HFF-Myc (cell line): ENCODE data around the gene SCARF2.

Experiments
- DNase-seq: peaks from one replicate; pipeline ENCODE4 v3.0.0-alpha.2; 2011; ENCODE audit warnings: low read depth; ENCODE audit errors: extremely low read depth
- H3K4me3 ChIP-seq: replicated peaks from 2 replicates; pipeline ENCODE4 v1.5.1; 2011; ENCODE audit warnings: low read depth, mild to moderate bottlenecking, control low read depth, low read length
- TF ChIP-seq, protein P1 (sequence below): IDR thresholded peaks from 2 replicates; pipeline ENCODE4 v1.5.1; 2012; ENCODE audit warnings: mild to moderate bottlenecking, low read depth, low read length, control low read depth; ENCODE audit errors: missing control alignments

SCARF2 gene

DNA sequence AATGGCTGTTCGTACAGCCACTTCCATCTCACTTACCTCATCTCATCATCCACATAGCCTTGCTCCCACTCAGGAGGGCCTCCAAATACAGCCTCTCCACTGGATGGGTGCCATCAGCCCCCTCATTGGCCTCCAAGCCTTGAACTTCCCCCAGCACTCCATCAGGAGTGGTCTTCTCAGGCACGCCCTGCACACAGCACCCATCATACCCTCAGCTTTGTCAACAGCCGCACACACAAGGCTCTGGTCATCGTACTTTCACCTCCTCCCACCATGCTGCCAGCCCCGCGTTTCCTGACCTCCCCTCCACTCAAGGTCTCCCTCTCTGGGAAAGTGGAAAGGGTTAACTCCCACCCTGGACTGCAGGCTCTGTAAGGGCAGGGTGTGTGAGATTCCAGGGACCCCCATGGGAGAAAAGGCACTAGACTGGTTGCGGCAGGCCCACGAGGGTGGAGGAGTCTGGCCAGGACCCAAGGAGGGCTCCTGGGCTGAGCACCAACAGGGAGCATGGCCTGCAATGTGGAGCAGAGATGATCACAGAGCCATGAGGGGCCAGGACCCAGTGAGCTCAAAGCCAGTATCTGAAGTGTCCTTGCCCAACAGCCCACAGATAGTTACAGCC, 21.0 kb upstream of the SCARF2 start:
- TF ChIP-seq, protein P1, sequence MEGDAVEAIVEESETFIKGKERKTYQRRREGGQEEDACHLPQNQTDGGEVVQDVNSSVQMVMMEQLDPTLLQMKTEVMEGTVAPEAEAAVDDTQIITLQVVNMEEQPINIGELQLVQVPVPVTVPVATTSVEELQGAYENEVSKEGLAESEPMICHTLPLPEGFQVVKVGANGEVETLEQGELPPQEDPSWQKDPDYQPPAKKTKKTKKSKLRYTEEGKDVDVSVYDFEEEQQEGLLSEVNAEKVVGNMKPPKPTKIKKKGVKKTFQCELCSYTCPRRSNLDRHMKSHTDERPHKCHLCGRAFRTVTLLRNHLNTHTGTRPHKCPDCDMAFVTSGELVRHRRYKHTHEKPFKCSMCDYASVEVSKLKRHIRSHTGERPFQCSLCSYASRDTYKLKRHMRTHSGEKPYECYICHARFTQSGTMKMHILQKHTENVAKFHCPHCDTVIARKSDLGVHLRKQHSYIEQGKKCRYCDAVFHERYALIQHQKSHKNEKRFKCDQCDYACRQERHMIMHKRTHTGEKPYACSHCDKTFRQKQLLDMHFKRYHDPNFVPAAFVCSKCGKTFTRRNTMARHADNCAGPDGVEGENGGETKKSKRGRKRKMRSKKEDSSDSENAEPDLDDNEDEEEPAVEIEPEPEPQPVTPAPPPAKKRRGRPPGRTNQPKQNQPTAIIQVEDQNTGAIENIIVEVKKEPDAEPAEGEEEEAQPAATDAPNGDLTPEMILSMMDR: no peak
- no peak overlapping the region for H3K4me3 ChIP-seq
- DNase-seq: no peak

DNA sequence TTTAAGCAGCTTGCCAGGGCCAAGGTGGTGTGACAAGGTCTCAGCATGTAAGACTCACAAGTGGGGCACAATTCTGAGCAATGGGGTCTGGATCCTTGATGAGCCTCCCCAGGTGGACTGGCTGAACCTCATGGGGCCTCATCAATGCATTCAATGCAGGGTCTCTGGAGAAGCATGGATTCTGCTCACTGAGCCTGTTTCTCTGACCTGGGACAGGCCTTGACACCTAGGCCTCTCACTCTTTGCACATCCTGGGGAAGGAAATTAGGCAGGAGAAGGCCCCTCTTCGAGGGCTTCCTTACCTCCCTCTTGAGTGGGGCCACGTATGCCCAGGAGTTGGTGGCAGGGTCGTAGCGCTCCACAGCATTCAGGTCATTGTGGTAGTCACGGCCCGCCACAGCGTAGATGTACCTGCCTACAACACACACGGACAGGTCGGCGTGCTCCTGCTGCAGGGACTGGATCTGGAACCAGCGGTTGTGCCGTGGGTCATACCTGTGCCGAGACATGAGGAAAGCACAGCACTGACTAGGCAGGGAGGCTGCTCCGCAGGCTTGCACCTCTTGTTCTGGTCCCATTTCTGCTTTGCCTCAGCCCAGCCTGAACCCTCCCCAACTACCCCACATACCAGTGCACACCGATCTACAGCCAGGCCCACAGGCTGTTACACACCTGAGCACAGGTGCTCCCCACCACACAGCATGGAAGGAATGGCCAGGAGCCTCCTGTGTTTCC, 20.0 kb upstream of the SCARF2 start:
- TF ChIP-seq, protein P1: no peak
- DNase-seq: no peak
- H3K4me3 ChIP-seq: no peak overlapping the region

- no peak overlapping the region for H3K4me3 ChIP-seq
- TF ChIP-seq, protein P1: no peak
- DNase-seq: no peak
Measured at GRCh38 chr22:20456722-20457076, 19.1 kb upstream of the SCARF2 start.

- peak; percentile 63 for DNase-seq
- TF ChIP-seq, protein P1: peak; percentile 92
- no peak overlapping the region for H3K4me3 ChIP-seq
Measured at GRCh38 chr22:20456064-20456721, 18.6 kb upstream of the SCARF2 start.

DNA sequence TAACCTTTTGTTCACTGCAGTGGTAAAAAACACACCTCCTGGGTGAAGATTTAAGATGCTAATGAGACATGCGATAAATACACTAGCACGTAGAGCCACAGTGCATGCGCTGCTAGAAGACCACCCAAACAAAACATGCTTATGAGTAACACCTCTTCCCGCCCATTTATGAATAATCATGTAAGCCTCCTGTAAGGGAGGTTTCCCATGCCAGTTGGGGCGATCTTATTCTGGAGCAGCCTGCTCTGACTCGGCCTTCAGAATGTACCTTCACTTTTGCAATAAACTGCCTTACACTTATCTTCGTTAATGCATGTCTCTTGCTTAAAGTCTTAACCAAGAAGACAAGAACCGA, 18.1 kb upstream of the SCARF2 start:
- no peak for DNase-seq
- TF ChIP-seq, protein P1: no peak
- no peak overlapping the region for H3K4me3 ChIP-seq

DNA sequence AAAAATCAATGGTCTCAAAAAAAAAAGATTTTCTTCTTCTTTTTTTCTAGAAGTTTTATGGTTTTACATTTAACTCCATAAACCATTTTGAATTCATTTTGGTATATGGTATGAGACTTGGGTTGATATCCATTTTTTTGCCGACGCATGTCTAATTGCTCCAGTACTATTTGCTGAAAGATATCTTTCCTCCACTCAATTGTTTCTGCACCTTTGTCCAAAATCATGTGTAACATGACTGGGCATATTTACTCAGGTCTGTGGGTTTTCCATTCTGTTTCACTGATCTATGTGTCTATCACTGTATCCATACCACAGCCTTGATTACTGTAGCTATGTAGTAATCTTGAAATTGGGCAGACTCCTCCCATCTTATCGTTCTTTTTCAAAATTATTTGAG, 15.6 kb upstream of the SCARF2 start:
- no peak for DNase-seq
- no peak overlapping the region for H3K4me3 ChIP-seq

More for the DNA sequence above, 15.6 kb upstream of the SCARF2 start:
- TF ChIP-seq, protein P1: no peak
